PC-3 (cell line): Measurements from ENCODE around the gene SORBS2.

Experiments used
- EZH2 ChIP-seq: fragments of 300-600 bp; sonication (generic); IDR thresholded peaks from one replicate; pipeline ENCODE4 v1.6.1; 2017; ENCODE audit warnings: antibody characterized with exemption, mild to moderate bottlenecking, low read length; ENCODE audit not compliant: unreplicated experiment
- EZH2phosphoT487 ChIP-seq: fragments of 300-600 bp; sonication (generic); IDR thresholded peaks from 2 replicates; pipeline ENCODE4 v1.6.1; 2018; ENCODE audit warnings: mild to moderate bottlenecking, antibody characterized with exemption, low read length, borderline replicate concordance
- TF ChIP-seq, protein P1 (sequence below): fragments of 300-600 bp; sonication (generic); conservative IDR thresholded peaks from 2 replicates; pipeline ENCODE4 v1.5.1; 2017; ENCODE audit warnings: antibody characterized with exemption, low read depth, mild to moderate bottlenecking, low read length

DNA sequence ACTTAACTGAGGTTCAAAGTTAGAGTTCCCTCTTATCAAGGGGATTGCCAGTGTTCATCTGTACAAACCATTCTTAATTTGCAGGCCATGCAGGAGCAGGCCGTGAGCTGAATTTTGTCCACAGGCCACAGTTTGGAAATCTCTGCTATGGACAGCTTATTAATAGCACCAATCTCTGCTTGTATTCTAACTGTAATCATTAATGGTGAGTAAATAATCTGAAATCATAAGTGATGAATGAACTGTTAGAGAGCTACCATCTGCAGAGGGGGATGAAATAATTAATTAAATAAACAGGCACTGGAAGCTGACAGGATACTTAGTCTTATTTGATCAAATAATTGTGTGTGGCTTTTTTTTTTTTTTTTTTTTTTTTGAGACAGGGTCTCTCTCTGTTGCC is 228.2 kb downstream of the SORBS2 start:
- TF ChIP-seq, protein P1, sequence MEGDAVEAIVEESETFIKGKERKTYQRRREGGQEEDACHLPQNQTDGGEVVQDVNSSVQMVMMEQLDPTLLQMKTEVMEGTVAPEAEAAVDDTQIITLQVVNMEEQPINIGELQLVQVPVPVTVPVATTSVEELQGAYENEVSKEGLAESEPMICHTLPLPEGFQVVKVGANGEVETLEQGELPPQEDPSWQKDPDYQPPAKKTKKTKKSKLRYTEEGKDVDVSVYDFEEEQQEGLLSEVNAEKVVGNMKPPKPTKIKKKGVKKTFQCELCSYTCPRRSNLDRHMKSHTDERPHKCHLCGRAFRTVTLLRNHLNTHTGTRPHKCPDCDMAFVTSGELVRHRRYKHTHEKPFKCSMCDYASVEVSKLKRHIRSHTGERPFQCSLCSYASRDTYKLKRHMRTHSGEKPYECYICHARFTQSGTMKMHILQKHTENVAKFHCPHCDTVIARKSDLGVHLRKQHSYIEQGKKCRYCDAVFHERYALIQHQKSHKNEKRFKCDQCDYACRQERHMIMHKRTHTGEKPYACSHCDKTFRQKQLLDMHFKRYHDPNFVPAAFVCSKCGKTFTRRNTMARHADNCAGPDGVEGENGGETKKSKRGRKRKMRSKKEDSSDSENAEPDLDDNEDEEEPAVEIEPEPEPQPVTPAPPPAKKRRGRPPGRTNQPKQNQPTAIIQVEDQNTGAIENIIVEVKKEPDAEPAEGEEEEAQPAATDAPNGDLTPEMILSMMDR, result no peak
- no peak for TF ChIP-seq EZH2
- no peak for TF ChIP-seq EZH2phosphoT487
